Hepatocyte (in vitro differentiated cells): ENCODE results near the gene DEAF1. TPM values are rescaled to one million over a fixed set of nuclear protein-coding genes. Genes with fewer than 3 reads are reported as not detected.
A peak's percentile ranks its signal among the peaks of the same experiment; 100 is the strongest.

Experiments
- DNase-seq: peaks from one replicate; pipeline ENCODE4 v3.0.0-alpha.2; 2016; ENCODE audit warnings: low spot score
- H2AFZ ChIP-seq: fragments of 200-600 bp; sonication (generic); 2 replicates; pipeline ENCODE4 v1.6.0; 2016; ENCODE audit warnings: antibody characterized with exemption, mild to moderate bottlenecking
- H3K27ac ChIP-seq: fragments of 200-600 bp; sonication (generic); 2 replicates; pipeline ENCODE4 v1.5.1; 2016; ENCODE audit warnings: mild to moderate bottlenecking
- H3K27me3 ChIP-seq: fragments of 200-600 bp; sonication (generic); 2 replicates; pipeline ENCODE4 v1.6.1; 2016
- H3K36me3 ChIP-seq: fragments of 200-600 bp; sonication (generic); replicated peaks from 2 replicates; pipeline ENCODE4 v1.5.1; 2016; ENCODE audit warnings: low read depth; ENCODE audit not compliant: insufficient read depth
- H3K4me1 ChIP-seq: fragments of 200-600 bp; sonication (generic); 2 replicates; pipeline ENCODE4 v1.5.1; 2016; ENCODE audit warnings: mild to moderate bottlenecking, moderate library complexity; ENCODE audit not compliant: insufficient read depth
- H3K4me2 ChIP-seq: fragments of 200-600 bp; sonication (generic); 2 replicates; pipeline ENCODE4 v1.6.0; 2016
- H3K4me3 ChIP-seq: fragments of 200-600 bp; sonication (generic); 2 replicates; pipeline ENCODE4 v1.5.1; 2016; ENCODE audit warnings: mild to moderate bottlenecking
- H3K79me2 ChIP-seq: fragments of 200-600 bp; sonication (generic); 2 replicates; pipeline ENCODE4 v1.6.0; 2017; ENCODE audit warnings: mild to moderate bottlenecking
- H3K9me2 ChIP-seq: fragments of 200-600 bp; sonication (generic); replicated peaks from 2 replicates; pipeline ENCODE4 v1.6.0; 2017; ENCODE audit warnings: mild to moderate bottlenecking; ENCODE audit not compliant: insufficient read depth
- H3K9me3 ChIP-seq: fragments of 200-600 bp; sonication (generic); 2 replicates; pipeline ENCODE4 v1.5.1; 2016; ENCODE audit warnings: low read depth, mild to moderate bottlenecking
- H4K20me1 ChIP-seq: fragments of 200-600 bp; sonication (generic); 2 replicates; pipeline ENCODE4 v1.6.0; 2016; ENCODE audit warnings: mild to moderate bottlenecking; ENCODE audit not compliant: insufficient read depth, poor library complexity, severe bottlenecking
- CTCF ChIP-seq: fragments of 200-600 bp; sonication (generic); IDR thresholded peaks from 2 replicates; pipeline ENCODE4 v1.5.1; 2016; ENCODE audit warnings: antibody characterized with exemption, mild to moderate bottlenecking; ENCODE audit not compliant: poor library complexity
- EZH2 ChIP-seq: fragments of 200-600 bp; sonication (generic); IDR thresholded peaks from 2 replicates; pipeline ENCODE4 v1.6.1; 2016; ENCODE audit warnings: antibody characterized with exemption, mild to moderate bottlenecking, borderline replicate concordance
- EZH2phosphoT487 ChIP-seq: fragments of 200-600 bp; sonication (generic); IDR thresholded peaks from one replicate; pipeline ENCODE4 v1.6.1; 2018; ENCODE audit warnings: antibody characterized with exemption, mild to moderate bottlenecking, low read depth, moderate library complexity; ENCODE audit not compliant: unreplicated experiment, severe bottlenecking
- WGBS: methylation state at CpG from one replicate; pipeline ENCODE4 v1.1.6; 2016; ENCODE audit warnings: low lambda C conversion rate; ENCODE audit errors: missing lambda C conversion rate; 5-methylcytosine and 5-hydroxymethylcytosine counted together
- polyA plus RNA-seq: library from polyadenylated mRNA; unstranded; fragments of >200 nt; fragmentation: Nextera tagmentation; extraction: Ambion mirVana; gene quantifications from 2 replicates; pipeline ENCODE4 v1.2.1, GENCODE V29; 2016
- total RNA-seq: library from RNA; depleted of rRNA; stranded (reverse); fragments of >200 nt; gene quantifications from 2 replicates; pipeline ENCODE4 v1.2.3, GENCODE V29; 2014

DEAF1 gene
- total and polyA plus RNA-seq, 2 experiments from 2014 or later: 27.2 to 59.1 TPM

- Histone ChIP-seq H3K9me3 (no peaks in the 10 kb centered on the region), H3K36me3 (no peaks in the 10 kb centered on the region), H3K4me3 (no peak overlapping the region), H3K79me2 (no peaks in the 10 kb centered on the region), H3K4me2 (no peak overlapping the region), H3K4me1 (peaks cover 14% of the 10 kb centered on the region), H3K27me3 (no peaks in the 10 kb centered on the region), H2AFZ (no peak overlapping the region), H3K27ac (no peak overlapping the region), H3K9me2 (no peaks in the 10 kb centered on the region), H4K20me1 (no peaks in the 10 kb centered on the region)
- WGBS: 40% methylated on average over 10 of the region's 10 CpGs
- TF ChIP-seq EZH2 (no peak), CTCF (peak; percentile 17)
- DNase-seq: peak; percentile 61
Observed at GRCh38 chr11:629237-629583, 65.8 kb downstream of the DEAF1 start.

DNA sequence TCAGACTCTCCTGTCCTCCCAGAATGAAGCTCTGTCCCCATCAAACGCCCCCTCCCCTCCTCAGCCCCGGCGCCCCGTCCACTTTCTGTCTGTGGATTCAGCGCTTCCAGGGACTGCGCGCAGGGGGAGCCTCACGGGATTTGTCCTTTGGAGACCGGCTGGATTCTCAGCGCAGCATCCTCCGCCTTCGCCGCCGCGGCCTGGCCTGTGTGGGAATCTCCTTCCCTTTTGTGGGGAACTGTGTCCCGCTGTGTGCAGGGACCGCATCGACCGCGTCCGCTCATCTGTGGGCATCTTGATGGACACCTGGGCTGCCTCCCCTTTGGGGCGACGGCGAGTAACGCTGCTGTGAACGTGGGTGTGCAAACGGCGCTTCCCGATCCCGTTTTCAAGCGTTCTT lies 67.0 kb downstream of the DEAF1 start:
- no peaks in the 10 kb centered on the region for H3K79me2 ChIP-seq
- no peaks in the 10 kb centered on the region for H3K36me3 ChIP-seq
- no peak overlapping the region for H2AFZ ChIP-seq
- no peaks in the 10 kb centered on the region for H3K27me3 ChIP-seq
- H4K20me1 ChIP-seq: no peaks in the 10 kb centered on the region
- H3K4me3 ChIP-seq: no peak overlapping the region
- no peak for DNase-seq
- no peaks in the 10 kb centered on the region for H3K9me2 ChIP-seq
- WGBS: 96% methylated on average over 30 of the region's 31 CpGs
- no peaks in the 10 kb centered on the region for H3K9me3 ChIP-seq
- peaks cover 14% of the 10 kb centered on the region for H3K4me1 ChIP-seq
- H3K4me2 ChIP-seq: no peak overlapping the region
- no peak overlapping the region for H3K27ac ChIP-seq
- TF ChIP-seq EZH2phosphoT487 (no peak), EZH2 (no peak), CTCF (no peak)

DNA sequence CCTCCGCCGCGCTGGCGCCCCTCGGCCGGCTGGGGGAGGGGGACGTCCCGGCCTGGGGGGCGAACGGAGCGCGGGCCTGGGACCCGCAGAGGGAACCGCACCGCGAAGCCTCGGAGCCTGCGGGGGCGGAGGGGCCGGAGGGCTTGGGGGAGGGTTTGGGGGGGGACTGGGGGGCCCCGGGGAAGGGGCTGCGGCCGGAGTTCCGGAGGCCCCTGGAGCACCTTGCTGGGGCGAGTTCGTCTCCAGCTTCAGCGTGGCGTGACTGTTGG lies 67.8 kb downstream of the DEAF1 start:
- H3K36me3 ChIP-seq: no peaks in the 10 kb centered on the region
- no peak overlapping the region for H3K4me3 ChIP-seq
- H3K27ac ChIP-seq: no peak overlapping the region
- no peak overlapping the region for H2AFZ ChIP-seq
- H3K79me2 ChIP-seq: no peaks in the 10 kb centered on the region
- TF ChIP-seq CTCF (no peak), EZH2phosphoT487 (no peak), EZH2 (no peak)
- H3K4me1 ChIP-seq: peaks cover 14% of the 10 kb centered on the region
- no peak for DNase-seq
- no CpG with 5 or more reads among the region's 28 CpGs for WGBS
- H3K9me2 ChIP-seq: no peaks in the 10 kb centered on the region
- no peaks in the 10 kb centered on the region for H4K20me1 ChIP-seq
- no peaks in the 10 kb centered on the region for H3K9me3 ChIP-seq
- H3K4me2 ChIP-seq: peak overlapping the region; percentile 72
- H3K27me3 ChIP-seq: no peaks in the 10 kb centered on the region

DNA sequence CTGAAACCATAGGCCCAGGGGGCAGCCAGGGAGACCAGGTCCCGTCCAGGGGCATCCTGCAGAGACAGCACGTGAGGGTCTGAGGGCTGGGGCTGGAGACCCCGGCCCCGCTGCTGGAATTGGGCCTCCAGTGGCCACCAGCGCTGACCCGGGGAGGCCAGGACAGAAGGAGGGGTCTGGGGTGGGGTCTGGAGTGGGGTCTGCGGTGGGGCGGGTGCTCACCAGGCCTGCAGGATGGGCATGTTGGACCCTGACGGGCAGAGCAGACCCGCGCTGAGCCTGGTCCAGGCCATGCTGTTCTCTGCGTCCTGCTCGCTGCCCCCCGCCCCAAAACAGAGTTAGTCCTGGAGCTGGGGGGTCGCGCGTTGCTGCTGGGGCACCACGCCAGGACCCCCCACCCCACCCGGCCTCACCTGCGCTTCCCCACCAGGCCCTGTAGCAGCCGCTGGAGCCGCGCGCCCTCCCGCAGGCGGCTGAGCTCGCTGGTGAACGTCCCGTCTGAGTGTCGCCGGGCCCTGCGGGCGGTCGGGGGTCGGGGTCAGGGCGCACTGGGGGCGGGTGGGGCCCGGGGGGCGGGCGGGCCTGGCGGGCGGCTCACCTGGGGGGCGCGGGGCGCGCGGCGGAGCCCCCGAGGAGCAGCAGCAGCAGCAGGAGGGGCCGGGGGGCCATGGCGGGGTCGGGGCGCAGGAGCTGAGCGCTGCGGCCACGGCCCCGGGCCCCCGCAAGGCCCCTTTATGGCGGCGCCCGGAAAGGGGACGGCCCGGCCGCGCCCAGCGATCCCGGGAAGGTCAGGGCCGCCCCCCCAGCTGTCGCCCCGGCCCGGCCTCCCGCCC lies 68.3 kb downstream of the DEAF1 start, which contains the start of gene SCT:
Gene SCT, minus strand, starts transcription at position 707 of the 833 bp plus-strand sequence. Its CDS starts 38 bp downstream, at position 669.
- Histone ChIP-seq H3K27me3 (no peaks in the 10 kb centered on the region), H2AFZ (no peak within 1 kb of the TSS), H3K27ac (no peak within 1 kb of the TSS), H3K4me3 (no peak within 1 kb of the TSS), H4K20me1 (no peaks in the 10 kb centered on the region), H3K36me3 (no peaks in the 10 kb centered on the region), H3K9me3 (no peaks in the 10 kb centered on the region), H3K4me2 (peak within 1 kb of the TSS; percentile 72), H3K4me1 (peaks cover 14% of the 10 kb centered on the region), H3K9me2 (no peaks in the 10 kb centered on the region), H3K79me2 (no peaks in the 10 kb centered on the region)
- peak; percentile 28 for DNase-seq
- WGBS: 38% methylated on average over 11 of the region's 72 CpGs
- TF ChIP-seq EZH2phosphoT487: no peak
- TF ChIP-seq EZH2: peak; percentile 33
